HG03045 (cell line): ENCODE data around the gene OR4C46.
"Not testable (repeated sequence)": the region's sequence is repeated elsewhere in the genome, so short reads cannot be mapped to it uniquely, and the experiment has no call there.

Experiments used
- ATAC-seq: cut with Tn5 transposase; IDR thresholded peaks from one replicate; pipeline ENCODE4 v1.9.1; 2021; ENCODE audit warnings: mild to moderate bottlenecking, moderate library complexity; ENCODE audit not compliant: unreplicated experiment

OR4C46 gene

GRCh38 chr11:54603898-54604297 lies at the start of gene OR4C46:
Gene OR4C46, minus strand, starts transcription at chr11:54603998. Its CDS starts 0 bp downstream, at chr11:54603998.
- no peak for ATAC-seq

- ATAC-seq = not testable (repeated sequence)
Measured at GRCh38 chr11:54645606-54646005, 41.8 kb upstream of the OR4C46 start.

GRCh38 chr11:54561439-54561838 lies 42.4 kb downstream of the OR4C46 start:
- not testable (repeated sequence) for ATAC-seq

GRCh38 chr11:54558919-54559318 lies 44.9 kb downstream of the OR4C46 start:
- no peak for ATAC-seq

- ATAC-seq = no peak
Measured at GRCh38 chr11:54558407-54558806, 45.4 kb downstream of the OR4C46 start.
